ENCODE results near the gene CFAP221. TPM values are rescaled to one million over a fixed set of nuclear protein-coding genes. Genes with fewer than 3 reads are reported as not detected.

CFAP221 gene
- under 0.01 TPM in 1 of 2 replicates, not detected in the other for total RNA-seq

- DNase-seq (ENCODE audit: low read depth in 2 of 2), result peak; percentile 34 to 79
These were observed at the start of gene CFAP221 for GRCh38 chr2:119544075-119544938. Gene CFAP221, plus strand, starts transcription at chr2:119544449. Its CDS starts 1,683 bp downstream, at chr2:119546132.

- DNase-seq (ENCODE audit: low read depth in 2 of 2), result no peak
These were observed 48.3 kb upstream of the CFAP221 start for GRCh38 chr2:119495948-119496347.

GRCh38 chr2:119496682-119497081 lies 47.6 kb upstream of the CFAP221 start:
- no peak for DNase-seq (ENCODE audit: low read depth in 2 of 2)

GRCh38 chr2:119508756-119509155 lies 35.5 kb upstream of the CFAP221 start:
- DNase-seq (ENCODE audit: low read depth in 2 of 2), result peak in 1 of 2 donors; percentile 58

- DNase-seq (ENCODE audit: low read depth in 2 of 2), result no peak
These were observed 32.3 kb upstream of the CFAP221 start for GRCh38 chr2:119511989-119512388.

- DNase-seq (ENCODE audit: low read depth in 2 of 2), result no peak
These were observed 31.3 kb upstream of the CFAP221 start for GRCh38 chr2:119512946-119513345.

- DNase-seq (ENCODE audit: low read depth in 2 of 2), result no peak
These were observed 30.4 kb upstream of the CFAP221 start for GRCh38 chr2:119513832-119514231.

GRCh38 chr2:119516121-119516520 lies 28.1 kb upstream of the CFAP221 start:
- no peak for DNase-seq (ENCODE audit: low read depth in 2 of 2)

- DNase-seq (ENCODE audit: low read depth in 2 of 2), result peak; percentile 23 to 55
These were observed 26.8 kb upstream of the CFAP221 start for GRCh38 chr2:119517433-119517832.

- no peak for DNase-seq (ENCODE audit: low read depth in 2 of 2)
These were observed 25.7 kb upstream of the CFAP221 start for GRCh38 chr2:119518401-119519056.

- DNase-seq (ENCODE audit: low read depth in 2 of 2), result no peak
These were observed 25.2 kb upstream of the CFAP221 start for GRCh38 chr2:119519057-119519408.

- no peak for DNase-seq (ENCODE audit: low read depth in 2 of 2)
These were observed 23.4 kb upstream of the CFAP221 start for GRCh38 chr2:119520696-119521432.

GRCh38 chr2:119521433-119522050 lies 22.7 kb upstream of the CFAP221 start:
- DNase-seq (ENCODE audit: low read depth in 2 of 2), result no peak

GRCh38 chr2:119522671-119523070 lies 21.6 kb upstream of the CFAP221 start:
- DNase-seq (ENCODE audit: low read depth in 2 of 2), result no peak

- DNase-seq (ENCODE audit: low read depth in 2 of 2), result no peak
These were observed 20.8 kb upstream of the CFAP221 start for GRCh38 chr2:119523383-119523951.

GRCh38 chr2:119523952-119524694 lies 20.1 kb upstream of the CFAP221 start, which contains the start of gene SCTR:
Gene SCTR, minus strand, starts transcription at chr2:119524483. Its CDS starts 257 bp downstream, at chr2:119524226.
- DNase-seq (ENCODE audit: low read depth in 2 of 2), result no peak

GRCh38 chr2:119525614-119526013 lies 18.6 kb upstream of the CFAP221 start:
- no peak for DNase-seq (ENCODE audit: low read depth in 2 of 2)

- no peak for DNase-seq (ENCODE audit: low read depth in 2 of 2)
These were observed 16.2 kb upstream of the CFAP221 start for GRCh38 chr2:119527999-119528398.

- peak; percentile 5 to 39 for DNase-seq (ENCODE audit: low read depth in 2 of 2)
These were observed 13.0 kb upstream of the CFAP221 start for GRCh38 chr2:119531292-119531691.

- DNase-seq (ENCODE audit: low read depth in 2 of 2), result no peak
These were observed 10.7 kb upstream of the CFAP221 start for GRCh38 chr2:119533560-119533959.

All from dermis microvascular lymphatic vessel endothelial cell (primary cell).